ENCODE data around the gene C10orf90. TPM values are rescaled to one million over a fixed set of nuclear protein-coding genes. Genes with fewer than 3 reads are reported as not detected.

The C10orf90 gene
- total RNA-seq, 4 donors from 2014 or later = 2.1 to 6.5 (median 4.1) TPM

DNA sequence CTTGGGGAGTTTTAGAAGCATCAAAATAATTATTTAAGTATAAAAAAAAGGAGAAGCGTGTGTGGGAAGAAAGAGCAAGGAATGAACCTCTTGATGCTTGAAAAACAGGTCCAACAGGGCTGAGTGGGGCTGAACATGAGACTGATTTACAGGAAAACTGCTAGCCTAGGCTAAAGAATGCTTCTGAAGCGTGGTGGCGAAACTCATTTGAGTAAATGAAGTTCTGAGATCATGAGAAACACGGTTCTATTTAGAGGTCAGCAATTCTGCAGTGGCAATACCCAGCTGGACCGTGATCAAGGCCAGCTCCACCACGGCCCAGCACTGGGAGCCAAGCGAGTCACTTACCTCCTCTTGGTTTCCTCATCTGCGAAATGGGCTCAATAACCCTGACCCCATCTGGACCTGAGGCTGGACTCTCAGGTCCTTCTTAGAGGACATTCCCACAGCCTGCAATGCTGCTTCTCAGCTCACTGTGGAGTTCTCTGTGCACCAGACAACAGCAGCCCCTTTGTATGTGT, 142.1 kb downstream of the C10orf90 start:
- Histone ChIP-seq H3K4me1 (no peaks in the 10 kb centered on the region), H3K36me3 (no peaks in the 10 kb centered on the region), H3K4me3 (no peak overlapping the region), H3K27me3 (no peaks in the 10 kb centered on the region), H3K9me3 (no peaks in the 10 kb centered on the region), H3K27ac (no peak overlapping the region)
- DNase-seq (ENCODE audit: low spot score in 2 of 2) = no peak
- 78% methylated on average over 8 of the region's 8 CpGs for WGBS
- TF ChIP-seq POLR2AphosphoS5 (IDR thresholded peaks at IDR 0.05) (no peak), EP300 (IDR thresholded peaks at IDR 0.05) (no peak), POLR2A (IDR thresholded peaks at IDR 0.05) (no peak)
- TF ChIP-seq, protein P1, sequence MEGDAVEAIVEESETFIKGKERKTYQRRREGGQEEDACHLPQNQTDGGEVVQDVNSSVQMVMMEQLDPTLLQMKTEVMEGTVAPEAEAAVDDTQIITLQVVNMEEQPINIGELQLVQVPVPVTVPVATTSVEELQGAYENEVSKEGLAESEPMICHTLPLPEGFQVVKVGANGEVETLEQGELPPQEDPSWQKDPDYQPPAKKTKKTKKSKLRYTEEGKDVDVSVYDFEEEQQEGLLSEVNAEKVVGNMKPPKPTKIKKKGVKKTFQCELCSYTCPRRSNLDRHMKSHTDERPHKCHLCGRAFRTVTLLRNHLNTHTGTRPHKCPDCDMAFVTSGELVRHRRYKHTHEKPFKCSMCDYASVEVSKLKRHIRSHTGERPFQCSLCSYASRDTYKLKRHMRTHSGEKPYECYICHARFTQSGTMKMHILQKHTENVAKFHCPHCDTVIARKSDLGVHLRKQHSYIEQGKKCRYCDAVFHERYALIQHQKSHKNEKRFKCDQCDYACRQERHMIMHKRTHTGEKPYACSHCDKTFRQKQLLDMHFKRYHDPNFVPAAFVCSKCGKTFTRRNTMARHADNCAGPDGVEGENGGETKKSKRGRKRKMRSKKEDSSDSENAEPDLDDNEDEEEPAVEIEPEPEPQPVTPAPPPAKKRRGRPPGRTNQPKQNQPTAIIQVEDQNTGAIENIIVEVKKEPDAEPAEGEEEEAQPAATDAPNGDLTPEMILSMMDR (IDR thresholded peaks at IDR 0.05) = no peak

DNA sequence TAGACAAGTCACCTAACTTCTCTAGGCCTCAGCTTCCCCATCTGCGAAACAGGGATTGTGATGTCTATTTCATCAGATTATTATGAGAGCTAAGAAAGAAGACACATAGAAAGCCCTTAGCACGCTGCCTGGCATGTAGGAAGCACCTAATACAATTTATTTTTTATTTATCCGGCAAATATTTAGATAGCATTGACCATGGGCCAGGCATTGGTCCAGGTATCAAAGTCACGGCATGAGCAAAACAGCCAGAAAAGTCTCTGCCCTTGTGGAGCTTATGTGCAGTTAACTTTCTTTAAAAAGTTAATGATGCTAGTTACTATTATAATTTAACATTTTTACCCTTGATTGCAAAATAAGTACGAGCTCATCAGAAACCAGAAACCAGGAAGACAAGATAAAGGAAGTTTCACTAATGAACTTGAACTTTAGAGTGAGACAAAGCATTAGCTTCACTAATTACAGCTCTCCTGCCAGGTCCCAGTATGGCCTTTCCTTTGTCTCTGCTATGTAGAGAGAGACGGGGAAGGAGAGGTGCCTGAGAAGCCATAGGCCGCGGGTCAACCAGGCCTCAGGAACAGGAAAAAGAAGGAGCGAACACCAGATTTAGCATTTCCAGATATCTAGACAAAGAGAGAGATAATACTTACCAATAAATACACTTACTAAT, 142.7 kb downstream of the C10orf90 start:
- DNase-seq (ENCODE audit: low spot score in 2 of 2) = no peak
- TF ChIP-seq, protein P1 (IDR thresholded peaks at IDR 0.05) = no peak
- TF ChIP-seq POLR2AphosphoS5 (IDR thresholded peaks at IDR 0.05) = no peak
- no peak for TF ChIP-seq POLR2A (IDR thresholded peaks at IDR 0.05)
- TF ChIP-seq EP300 (IDR thresholded peaks at IDR 0.05) = no peak
- H3K4me1 ChIP-seq = no peaks in the 10 kb centered on the region
- H3K27ac ChIP-seq = no peak overlapping the region
- H3K27me3 ChIP-seq = no peaks in the 10 kb centered on the region
- H3K36me3 ChIP-seq = no peaks in the 10 kb centered on the region
- no peaks in the 10 kb centered on the region for H3K9me3 ChIP-seq
- 91% methylated on average over 9 of the region's 9 CpGs for WGBS
- H3K4me3 ChIP-seq = no peak overlapping the region

- Histone ChIP-seq H3K4me1 (no peaks in the 10 kb centered on the region), H3K36me3 (no peaks in the 10 kb centered on the region), H3K4me3 (no peak overlapping the region), H3K27me3 (no peaks in the 10 kb centered on the region), H3K27ac (no peak overlapping the region), H3K9me3 (no peaks in the 10 kb centered on the region)
- DNase-seq (ENCODE audit: low spot score in 2 of 2) = no peak
- 77% methylated on average over 7 of the region's 7 CpGs for WGBS
- TF ChIP-seq POLR2A (IDR thresholded peaks at IDR 0.05) (no peak), EP300 (IDR thresholded peaks at IDR 0.05) (no peak), POLR2AphosphoS5 (IDR thresholded peaks at IDR 0.05) (no peak)
- TF ChIP-seq, protein P1 (IDR thresholded peaks at IDR 0.05) = no peak
Measured at GRCh38 chr10:126525326-126525725, 145.2 kb downstream of the C10orf90 start.

- WGBS = 80% methylated on average over 3 of the region's 6 CpGs
- DNase-seq (ENCODE audit: low spot score in 2 of 2) = no peak
Measured at GRCh38 chr10:126524526-126524925, 146.0 kb downstream of the C10orf90 start.

DNA sequence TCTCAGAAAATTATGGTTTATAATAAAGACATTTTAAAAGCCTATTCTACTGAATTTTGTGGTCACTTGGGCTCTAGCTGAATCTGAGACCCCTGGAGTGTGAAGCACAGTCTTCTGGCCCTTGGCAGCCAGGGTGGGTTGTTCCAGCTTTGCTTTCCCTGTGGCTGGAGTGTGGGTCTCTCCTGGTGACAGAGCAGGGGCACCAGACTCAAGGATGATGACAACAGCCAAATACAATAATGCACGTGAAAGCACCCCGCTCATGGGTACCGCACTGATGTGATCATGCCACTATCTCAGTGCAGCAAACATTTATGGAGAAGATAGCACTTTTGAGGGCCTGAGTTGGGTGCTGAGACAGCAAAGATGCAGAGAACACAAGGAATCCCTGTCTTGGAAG, 147.4 kb downstream of the C10orf90 start:
- Histone ChIP-seq H3K27me3 (no peaks in the 10 kb centered on the region), H3K4me3 (no peak overlapping the region), H3K4me1 (peaks cover 6% of the 10 kb centered on the region), H3K36me3 (no peaks in the 10 kb centered on the region), H3K27ac (no peak overlapping the region), H3K9me3 (no peaks in the 10 kb centered on the region)
- DNase-seq (ENCODE audit: low spot score in 2 of 2) = no peak
- TF ChIP-seq, protein P1 (IDR thresholded peaks at IDR 0.05) = no peak
- TF ChIP-seq EP300 (IDR thresholded peaks at IDR 0.05) = no peak
- TF ChIP-seq POLR2AphosphoS5 (IDR thresholded peaks at IDR 0.05) = no peak
- no peak for TF ChIP-seq POLR2A (IDR thresholded peaks at IDR 0.05)
- WGBS = 70% methylated on average over 3 of the region's 3 CpGs

More at GRCh38 chr10:126524526-126524925, 146.0 kb downstream of the C10orf90 start:
- TF ChIP-seq, protein P1 (IDR thresholded peaks at IDR 0.05) = no peak
- TF ChIP-seq EP300 (IDR thresholded peaks at IDR 0.05) = no peak
- no peak for TF ChIP-seq POLR2A (IDR thresholded peaks at IDR 0.05)
- TF ChIP-seq POLR2AphosphoS5 (IDR thresholded peaks at IDR 0.05) = no peak
- H3K4me3 ChIP-seq = no peak overlapping the region
- no peaks in the 10 kb centered on the region for H3K4me1 ChIP-seq
- no peak overlapping the region for H3K27ac ChIP-seq
- no peaks in the 10 kb centered on the region for H3K9me3 ChIP-seq
- no peaks in the 10 kb centered on the region for H3K27me3 ChIP-seq
- no peaks in the 10 kb centered on the region for H3K36me3 ChIP-seq

All from suprapubic skin (tissue), 4 donors.